DOHH2 (cell line): ENCODE measurements around the gene ZPBP.

Experiments
- H3F3A ChIP-seq: fragments of 200-600 bp; sonication (generic), shearing (Covaris generic); 2 replicates; pipeline ENCODE4 v1.6.0; 2016; ENCODE audit warnings: antibody characterized with exemption, mild to moderate bottlenecking; ENCODE audit not compliant: control insufficient read depth, insufficient read depth
- H3K27ac ChIP-seq: fragments of 200-600 bp; sonication (generic); 2 replicates; pipeline ENCODE4 v1.5.1; 2014; ENCODE audit warnings: low read depth, mild to moderate bottlenecking, low read length, moderate library complexity
- H3K27me3 ChIP-seq: fragments of 200-600 bp; sonication (generic); 2 replicates; pipeline ENCODE4 v1.6.1; 2014; ENCODE audit warnings: mild to moderate bottlenecking, low read length, mixed read lengths; ENCODE audit not compliant: control insufficient read depth
- H3K36me3 ChIP-seq: fragments of 200-600 bp; sonication (generic); 2 replicates; pipeline ENCODE4 v1.6.1; 2014; ENCODE audit warnings: mild to moderate bottlenecking, low read length, moderate library complexity, mixed read lengths; ENCODE audit not compliant: control insufficient read depth
- H3K4me1 ChIP-seq: fragments of 200-600 bp; sonication (generic); 2 replicates; pipeline ENCODE4 v1.6.1; 2014; ENCODE audit warnings: mild to moderate bottlenecking, low read length, mixed read lengths; ENCODE audit not compliant: control insufficient read depth
- H3K4me2 ChIP-seq: fragments of 200-600 bp; sonication (generic); 2 replicates; pipeline ENCODE4 v1.6.0; 2014; ENCODE audit warnings: mild to moderate bottlenecking, low read length, moderate library complexity
- H3K4me3 ChIP-seq: fragments of 200-600 bp; sonication (generic); 2 replicates; pipeline ENCODE4 v1.5.1; 2014; ENCODE audit warnings: mild to moderate bottlenecking, low read length, mixed read lengths
- H3K79me2 ChIP-seq: fragments of 200-600 bp; sonication (generic); 2 replicates; pipeline ENCODE4 v1.6.1; 2014; ENCODE audit warnings: mild to moderate bottlenecking, low read length, mixed read lengths; ENCODE audit not compliant: control insufficient read depth
- H3K9me2 ChIP-seq: fragments of 200-600 bp; sonication (generic); replicated peaks from 2 replicates; pipeline ENCODE4 v1.6.1; 2014; ENCODE audit warnings: mild to moderate bottlenecking, low read length, mixed read lengths; ENCODE audit not compliant: control insufficient read depth
- H3K9me3 ChIP-seq: fragments of 200-600 bp; sonication (generic); 2 replicates; pipeline ENCODE4 v1.6.1; 2014; ENCODE audit warnings: antibody characterized with exemption, low read length, mixed read lengths; ENCODE audit not compliant: control insufficient read depth, insufficient read depth
- H4K20me1 ChIP-seq: fragments of 200-600 bp; sonication (generic); 2 replicates; pipeline ENCODE4 v1.6.0; 2014; ENCODE audit warnings: low read depth, mild to moderate bottlenecking, antibody characterized with exemption, low read length, moderate library complexity; ENCODE audit not compliant: control insufficient read depth, insufficient read depth
- CTCF ChIP-seq: fragments of 200-600 bp; sonication (generic); IDR thresholded peaks from one replicate; pipeline ENCODE4 v1.5.1; 2014; ENCODE audit warnings: antibody characterized with exemption, mild to moderate bottlenecking, low read depth, low read length; ENCODE audit not compliant: poor library complexity, severe bottlenecking
- EZH2phosphoT487 ChIP-seq: fragments of 200-600 bp; sonication (generic); IDR thresholded peaks from 2 replicates; pipeline ENCODE4 v1.6.1; 2017; ENCODE audit warnings: borderline replicate concordance, mild to moderate bottlenecking, antibody characterized with exemption, low read length, moderate library complexity, mixed read lengths

The ZPBP gene

GRCh38 chr7:50085344-50085743 lies 7.7 kb downstream of the ZPBP start:
- no peaks in the 10 kb centered on the region for H3K79me2 ChIP-seq
- H3K4me2 ChIP-seq, result no peak overlapping the region
- no peaks in the 10 kb centered on the region for H3K9me3 ChIP-seq
- no peak overlapping the region for H3K4me3 ChIP-seq
- no peaks in the 10 kb centered on the region for H3K9me2 ChIP-seq
- no peaks in the 10 kb centered on the region for H3F3A ChIP-seq
- no peaks in the 10 kb centered on the region for H3K36me3 ChIP-seq
- TF ChIP-seq EZH2phosphoT487, result no peak
- no peak for TF ChIP-seq CTCF
- no peaks in the 10 kb centered on the region for H4K20me1 ChIP-seq
- H3K4me1 ChIP-seq, result no peaks in the 10 kb centered on the region
- no peak overlapping the region for H3K27ac ChIP-seq
- H3K27me3 ChIP-seq, result peaks cover 6% of the 10 kb centered on the region

GRCh38 chr7:50073093-50073492 lies 20.0 kb downstream of the ZPBP start:
- no peak overlapping the region for H3K4me2 ChIP-seq
- peaks cover 16% of the 10 kb centered on the region; the same call in 1 of the 2 replicates for H3K9me3 ChIP-seq
- no peaks in the 10 kb centered on the region for H4K20me1 ChIP-seq
- no peaks in the 10 kb centered on the region for H3K79me2 ChIP-seq
- no peaks in the 10 kb centered on the region for H3K9me2 ChIP-seq
- TF ChIP-seq EZH2phosphoT487 (no peak), CTCF (no peak)
- no peak overlapping the region for H3K27ac ChIP-seq
- H3K27me3 ChIP-seq, result peaks cover 2% of the 10 kb centered on the region; the same call in 1 of the 2 replicates
- H3K36me3 ChIP-seq, result no peaks in the 10 kb centered on the region
- no peak overlapping the region for H3K4me3 ChIP-seq
- no peaks in the 10 kb centered on the region for H3F3A ChIP-seq
- no peaks in the 10 kb centered on the region for H3K4me1 ChIP-seq

- Histone ChIP-seq H3K27ac (no peak overlapping the region), H3K4me2 (no peak overlapping the region)
Measured at GRCh38 chr7:50069613-50070012, 23.4 kb downstream of the ZPBP start.

More at GRCh38 chr7:50069613-50070012, 23.4 kb downstream of the ZPBP start:
- no peaks in the 10 kb centered on the region for H3K79me2 ChIP-seq
- H3K27me3 ChIP-seq, result no peaks in the 10 kb centered on the region
- H3K4me3 ChIP-seq, result no peak overlapping the region
- H3K36me3 ChIP-seq, result no peaks in the 10 kb centered on the region
- no peaks in the 10 kb centered on the region for H3K4me1 ChIP-seq
- no peaks in the 10 kb centered on the region for H3F3A ChIP-seq
- H3K9me2 ChIP-seq, result no peaks in the 10 kb centered on the region
- H4K20me1 ChIP-seq, result no peaks in the 10 kb centered on the region
- TF ChIP-seq CTCF (no peak), EZH2phosphoT487 (no peak)
- H3K9me3 ChIP-seq, result peaks cover 16% of the 10 kb centered on the region; the same call in 1 of the 2 replicates
